VCaP (cell line): ENCODE data around the gene ZNF625.

Experiments
- H3K27ac ChIP-seq: fragments of 450-650 bp; 2 replicates; pipeline ENCODE4 v1.5.1; 2017
- CTCF ChIP-seq: fragments of 450-650 bp; conservative IDR thresholded peaks from 2 replicates; pipeline ENCODE4 v1.5.1; 2017; ENCODE audit warnings: mild to moderate bottlenecking, moderate library complexity

Gene ZNF625

GRCh38 chr19:12187625-12188024 is 31.1 kb upstream of the ZNF625 start:
- H3K27ac ChIP-seq = no peak overlapping the region

GRCh38 chr19:12180377-12180776 is 23.8 kb upstream of the ZNF625 start:
- no peak for TF ChIP-seq CTCF
- no peak overlapping the region for H3K27ac ChIP-seq

More at GRCh38 chr19:12187625-12188024, 31.1 kb upstream of the ZNF625 start:
- TF ChIP-seq CTCF = no peak

- H3K27ac ChIP-seq = no peak overlapping the region
- no peak for TF ChIP-seq CTCF
Observed at GRCh38 chr19:12166626-12167025, 10.1 kb upstream of the ZNF625 start.

GRCh38 chr19:12163826-12164225 is 7.3 kb upstream of the ZNF625 start:
- TF ChIP-seq CTCF = no peak
- H3K27ac ChIP-seq = peak overlapping the region; percentile 92

- TF ChIP-seq CTCF = no peak
- H3K27ac ChIP-seq = peak within 1 kb of the TSS; percentile 92
Observed at GRCh38 chr19:12162882-12163806, 6.6 kb upstream of the ZNF625 start, which contains the start of gene ZNF136. Gene ZNF136 (plus strand): TSS chr19:12163096. CDS start chr19:12163204, 108 bp downstream.

- H3K27ac ChIP-seq = peak overlapping the region; percentile 92
- TF ChIP-seq CTCF = no peak
Observed at GRCh38 chr19:12162513-12162881, 6.0 kb upstream of the ZNF625 start.

- no peak for TF ChIP-seq CTCF
Observed at GRCh38 chr19:12159773-12160414, 3.4 kb upstream of the ZNF625 start.

More at GRCh38 chr19:12159773-12160414, 3.4 kb upstream of the ZNF625 start:
- no peak overlapping the region for H3K27ac ChIP-seq
